Measurements from ENCODE around the gene C1orf115.
"Not testable (repeated sequence)": the region's sequence is repeated elsewhere in the genome, so short reads cannot be mapped to it uniquely, and the experiment has no call there.

C1orf115 gene

GRCh38 chr1:220690140-220691052, at the start of gene C1orf115:
C1orf115 (plus strand) TSS chr1:220690363; CDS start chr1:220690403, 40 bp downstream.
- peak; percentile 45 for DNase-seq

- DNase-seq = no peak
Measured at GRCh38 chr1:220642285-220642684, 47.9 kb upstream of the C1orf115 start.

GRCh38 chr1:220652995-220653394, 37.2 kb upstream of the C1orf115 start:
- peak; percentile 74 for DNase-seq

- DNase-seq = no peak
Measured at GRCh38 chr1:220655509-220655908, 34.7 kb upstream of the C1orf115 start.

GRCh38 chr1:220655961-220656740, 34.0 kb upstream of the C1orf115 start:
- DNase-seq = no peak

- no peak for DNase-seq
Measured at GRCh38 chr1:220666349-220666748, 23.8 kb upstream of the C1orf115 start.

- no peak for DNase-seq
Measured at GRCh38 chr1:220669005-220669404, 21.2 kb upstream of the C1orf115 start.

- DNase-seq = no peak
Measured at GRCh38 chr1:220670365-220670764, 19.8 kb upstream of the C1orf115 start.

- DNase-seq = no peak
Measured at GRCh38 chr1:220673921-220674320, 16.2 kb upstream of the C1orf115 start.

- DNase-seq = no peak
Measured at GRCh38 chr1:220677251-220677650, 12.9 kb upstream of the C1orf115 start.

GRCh38 chr1:220680085-220680687, 10.0 kb upstream of the C1orf115 start:
- DNase-seq = peak; percentile 30

GRCh38 chr1:220681220-220681880, 8.8 kb upstream of the C1orf115 start:
- no peak for DNase-seq

GRCh38 chr1:220682901-220683576, 7.1 kb upstream of the C1orf115 start:
- no peak for DNase-seq

GRCh38 chr1:220683716-220684115, 6.4 kb upstream of the C1orf115 start:
- not testable (repeated sequence) for DNase-seq

- DNase-seq = no peak
Measured at GRCh38 chr1:220684890-220685289, 5.3 kb upstream of the C1orf115 start.

GRCh38 chr1:220685879-220686278, 4.3 kb upstream of the C1orf115 start:
- no peak for DNase-seq

- DNase-seq = no peak
Measured at GRCh38 chr1:220687809-220688208, 2.4 kb upstream of the C1orf115 start.

- no peak for DNase-seq
Measured at GRCh38 chr1:220689666-220690065, 497 bp upstream of the C1orf115 start.

- DNase-seq = no peak
Measured at GRCh38 chr1:220691053-220691684, 1.0 kb downstream of the C1orf115 start.

- DNase-seq = no peak
Measured at GRCh38 chr1:220692436-220693228, 2.5 kb downstream of the C1orf115 start.

- no peak for DNase-seq
Measured at GRCh38 chr1:220694866-220695382, 4.8 kb downstream of the C1orf115 start.
